22Rv1 (cell line): Measurements from ENCODE around the gene LRRN3.

Source experiments
- CTCF ChIP-seq: fragments of 450-650 bp; IDR thresholded peaks from 2 replicates; pipeline ENCODE4 v1.5.1; 2017; ENCODE audit warnings: mild to moderate bottlenecking
- ZFX ChIP-seq: fragments of 450-650 bp; IDR thresholded peaks from 2 replicates; pipeline ENCODE4 v1.6.1; 2017; ENCODE audit warnings: antibody characterized with exemption, borderline replicate concordance

- TF ChIP-seq CTCF (no peak), ZFX (no peak)
These were observed 21.5 kb downstream of the LRRN3 start for GRCh38 chr7:111112439-111112838.
